GM12892 (cell line): ENCODE results near the gene CUL9.
A peak's percentile ranks its signal among the peaks of the same experiment; 100 is the strongest.

Experiments
- POLR2A ChIP-seq: IDR thresholded peaks from 2 replicates; pipeline ENCODE4 v1.6.1; 2011; ENCODE audit warnings: low read depth, low read length, control low read depth
- POLR2AphosphoS5 ChIP-seq: IDR thresholded peaks from 2 replicates; pipeline ENCODE4 v1.6.1; 2011; ENCODE audit warnings: low read depth, low read length, control low read depth
- TAF1 ChIP-seq: IDR thresholded peaks from 2 replicates; pipeline ENCODE4 v1.6.1; 2011; ENCODE audit warnings: low read depth, mild to moderate bottlenecking, control low read depth, low read length, borderline replicate concordance

DNA sequence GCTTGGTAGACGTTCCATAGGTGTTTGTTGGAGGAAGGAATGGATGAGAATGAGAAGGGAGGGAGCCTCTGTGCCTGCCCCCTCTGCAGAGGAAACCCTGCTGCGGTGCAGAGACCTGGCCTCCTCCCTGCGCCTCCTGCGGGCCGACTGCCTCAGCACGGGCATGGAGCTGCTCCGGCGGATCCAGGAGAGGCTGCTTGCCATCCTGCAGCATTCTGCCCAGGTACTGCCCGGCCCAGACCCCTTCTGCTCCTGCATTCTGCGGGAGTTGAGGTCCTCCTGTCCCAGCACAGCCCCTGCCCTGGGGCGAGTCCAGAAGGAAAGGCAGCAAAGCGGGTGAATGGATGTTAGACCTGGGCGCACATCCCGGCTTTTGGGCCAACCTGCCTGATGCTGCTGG is 41.2 kb downstream of the CUL9 start:
- TF ChIP-seq POLR2A (0 out of 2 replicates have a peak, but pooled peaks have one; percentile 4), POLR2AphosphoS5 (no peak; the same call in 1 of the 2 replicates), TAF1 (no peak)
